AG04450 (cell line): Measurements from ENCODE around the gene LRP11. TPM values are rescaled to one million over a fixed set of nuclear protein-coding genes. Genes with fewer than 3 reads are reported as not detected.
A peak's percentile ranks its signal among the peaks of the same experiment; 100 is the strongest.

Source experiments
- CTCF ChIA-PET: fragments of 300-600, 350-600 bp; formaldehyde crosslinking; extraction: SDS; loops from one replicate; lab custom pipeline; 2022; ENCODE audit warnings: antibody characterized with exemption, inconsistent platforms; lab: Charles Lee
- POLR2A ChIA-PET: fragments of 350-600 bp; formaldehyde crosslinking; extraction: SDS; loops from one replicate; lab custom pipeline; 2021; ENCODE audit warnings: antibody characterized with exemption, inconsistent platforms; lab: Yijun Ruan, JAX
- DNase-seq: peaks from one replicate; pipeline ENCODE4 v3.0.0-alpha.2; 2011; ENCODE audit warnings: low read depth, low spot score
- H3K27ac ChIP-seq: one replicate; pipeline ENCODE4 v1.5.1; 2012; ENCODE audit warnings: low read depth, low read length, control low read depth
- H3K27me3 ChIP-seq: one replicate; pipeline ENCODE4 v1.6.0; 2012; ENCODE audit warnings: low read length; ENCODE audit not compliant: control insufficient read depth, insufficient read depth
- H3K4me3 ChIP-seq: 2 replicates; pipeline ENCODE4 v1.5.1; 2011; ENCODE audit warnings: mild to moderate bottlenecking, low read depth, low read length, control low read depth
- H3K9me3 ChIP-seq: 2 replicates; pipeline ENCODE4 v1.5.1; 2012; ENCODE audit warnings: low read length; ENCODE audit not compliant: control insufficient read depth, insufficient read depth
- polyA plus RNA-seq: library from polyadenylated mRNA; depleted of rRNA; stranded (reverse); fragments of >200 nt; gene quantifications from 2 replicates; pipeline ENCODE4 v1.2.3, GENCODE V29; 2011
- TF ChIP-seq, protein P1 (sequence below): IDR thresholded peaks from 2 replicates; pipeline ENCODE4 v1.5.1; 2011; ENCODE audit warnings: low read depth, low read length, control low read depth, inconsistent platforms

Gene LRP11
- polyA plus RNA-seq, 1 experiment: 71.0 TPM

GRCh38 chr6:149860834-149861602 is 3.1 kb downstream of the LRP11 start:
- CTCF ChIA-PET: interaction anchor here (0.6 to 1.2 kb wide), 5 partner anchors 21 to 143 kb away, joined by 3 to 7 read pairs (median 3); partner anchors contain the start of gene LATS1
- Histone ChIP-seq H3K27me3 (no peaks in the 10 kb centered on the region), H3K4me3 (peak overlapping the region; percentile 51), H3K27ac (peak overlapping the region; percentile 77), H3K9me3 (no peaks in the 10 kb centered on the region)
- TF ChIP-seq, protein P1, sequence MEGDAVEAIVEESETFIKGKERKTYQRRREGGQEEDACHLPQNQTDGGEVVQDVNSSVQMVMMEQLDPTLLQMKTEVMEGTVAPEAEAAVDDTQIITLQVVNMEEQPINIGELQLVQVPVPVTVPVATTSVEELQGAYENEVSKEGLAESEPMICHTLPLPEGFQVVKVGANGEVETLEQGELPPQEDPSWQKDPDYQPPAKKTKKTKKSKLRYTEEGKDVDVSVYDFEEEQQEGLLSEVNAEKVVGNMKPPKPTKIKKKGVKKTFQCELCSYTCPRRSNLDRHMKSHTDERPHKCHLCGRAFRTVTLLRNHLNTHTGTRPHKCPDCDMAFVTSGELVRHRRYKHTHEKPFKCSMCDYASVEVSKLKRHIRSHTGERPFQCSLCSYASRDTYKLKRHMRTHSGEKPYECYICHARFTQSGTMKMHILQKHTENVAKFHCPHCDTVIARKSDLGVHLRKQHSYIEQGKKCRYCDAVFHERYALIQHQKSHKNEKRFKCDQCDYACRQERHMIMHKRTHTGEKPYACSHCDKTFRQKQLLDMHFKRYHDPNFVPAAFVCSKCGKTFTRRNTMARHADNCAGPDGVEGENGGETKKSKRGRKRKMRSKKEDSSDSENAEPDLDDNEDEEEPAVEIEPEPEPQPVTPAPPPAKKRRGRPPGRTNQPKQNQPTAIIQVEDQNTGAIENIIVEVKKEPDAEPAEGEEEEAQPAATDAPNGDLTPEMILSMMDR: peak; percentile 25
- DNase-seq: no peak
- POLR2A ChIA-PET: interaction anchor here (1.1 kb wide), 1 partner anchor 20 kb away, joined by 3 read pairs; no protein-coding TSS in a partner anchor

DNA sequence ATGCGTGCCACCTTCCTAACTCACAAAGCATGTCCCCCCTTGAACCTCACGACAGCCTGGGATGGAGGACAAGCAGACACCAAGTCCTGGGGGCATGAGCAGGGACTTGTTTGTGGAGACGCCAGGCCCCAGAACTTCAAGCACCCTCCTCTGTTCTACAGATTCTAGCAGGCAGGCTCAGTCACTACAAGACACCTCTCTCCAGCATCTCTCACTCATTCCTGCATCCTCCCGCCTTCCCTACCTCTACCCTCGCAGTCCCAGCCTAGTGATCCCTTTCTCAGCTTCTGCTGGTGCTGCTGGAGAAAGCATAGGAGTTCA is 3.7 kb downstream of the LRP11 start:
- DNase-seq: no peak
- POLR2A ChIA-PET: no interaction called here
- CTCF ChIA-PET: interaction anchor here (0.7 to 0.9 kb wide), 2 partner anchors 20 to 142 kb away, joined by 3 read pairs; partner anchors contain the start of gene LATS1
- no peaks in the 10 kb centered on the region for H3K27me3 ChIP-seq
- H3K9me3 ChIP-seq: no peaks in the 10 kb centered on the region
- TF ChIP-seq, protein P1: no peak
- H3K27ac ChIP-seq: no peak overlapping the region
- peak overlapping the region; percentile 21 for H3K4me3 ChIP-seq

DNA sequence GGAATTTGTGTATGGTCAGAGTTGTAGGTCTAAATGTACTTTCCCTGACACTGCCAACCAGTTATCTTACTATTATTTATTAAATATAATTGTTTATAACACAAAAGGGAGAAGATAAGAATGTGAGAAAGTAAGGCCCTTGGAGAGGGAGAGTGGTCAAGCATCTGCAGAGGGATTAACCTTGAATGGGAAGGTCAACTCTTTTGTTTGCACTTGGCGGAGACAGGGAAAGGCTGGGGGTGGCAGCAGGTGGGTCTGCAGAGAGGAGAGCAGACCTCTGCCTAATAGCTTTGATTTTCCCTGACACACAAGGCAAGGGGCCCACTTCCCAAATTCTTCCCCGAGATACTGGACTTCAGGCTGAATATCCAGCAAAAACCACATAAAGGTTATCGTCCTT is 4.2 kb downstream of the LRP11 start:
- TF ChIP-seq, protein P1: no peak
- Histone ChIP-seq H3K9me3 (no peaks in the 10 kb centered on the region), H3K27me3 (no peaks in the 10 kb centered on the region), H3K27ac (peak overlapping the region; percentile 39), H3K4me3 (0 out of 2 replicates have a peak overlapping the region, but pooled peaks have one; percentile 7)
- POLR2A ChIA-PET: interaction anchor here (1.5 kb wide), 1 partner anchor 19 kb away, joined by 3 read pairs; no protein-coding TSS in a partner anchor
- DNase-seq: no peak
- CTCF ChIA-PET: interaction anchor here (0.9 kb wide), 1 partner anchor 20 kb away, joined by 3 read pairs; no protein-coding TSS in a partner anchor

DNA sequence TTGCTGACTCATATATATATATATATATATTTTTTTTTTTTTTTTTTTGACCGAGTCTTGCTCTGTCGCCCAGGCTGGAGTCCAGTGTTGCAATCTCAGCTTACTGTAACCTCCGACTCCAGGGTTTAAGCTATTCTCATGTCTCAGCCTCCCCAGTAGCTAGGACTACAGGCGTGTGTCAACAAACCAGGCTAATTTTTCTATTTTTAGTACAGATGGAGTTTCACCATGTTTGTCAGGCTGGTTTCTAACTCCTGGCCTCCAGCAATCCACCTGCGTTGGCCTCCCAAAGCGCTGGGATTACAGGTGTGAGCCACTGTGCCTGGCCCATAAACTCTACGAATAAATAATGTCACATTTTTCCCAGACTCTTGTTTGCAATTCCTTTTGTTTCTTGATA is 4.8 kb downstream of the LRP11 start:
- Histone ChIP-seq H3K4me3 (0 out of 2 replicates have a peak overlapping the region, but pooled peaks have one; percentile 10), H3K27me3 (no peaks in the 10 kb centered on the region), H3K9me3 (no peaks in the 10 kb centered on the region), H3K27ac (peak overlapping the region; percentile 75)
- TF ChIP-seq, protein P1: no peak
- ChIA-PET CTCF (no interaction called here), POLR2A (interaction anchor here (1.5 kb wide), 1 partner anchor 19 kb away, joined by 3 read pairs; no protein-coding TSS in a partner anchor)
- peak; percentile 75 for DNase-seq

DNA sequence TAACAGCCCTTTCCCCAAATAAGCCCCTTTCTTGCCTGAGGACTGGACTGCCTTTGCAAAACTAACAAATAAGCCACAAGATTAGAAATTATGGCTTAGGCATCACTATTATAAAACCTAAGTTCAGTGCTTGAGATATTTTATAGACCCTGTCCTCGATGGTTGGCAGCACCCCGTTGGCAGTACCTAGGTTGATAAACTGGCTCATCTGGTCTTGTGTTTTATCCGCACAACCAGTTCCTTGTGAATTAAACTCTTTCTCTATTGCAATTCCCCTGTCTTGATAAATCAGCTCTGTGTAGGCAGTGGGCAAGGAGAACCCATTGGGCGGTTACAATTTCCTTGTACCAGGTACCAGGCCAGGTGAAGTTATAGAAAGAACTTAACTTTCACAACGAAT is 6.6 kb downstream of the LRP11 start:
- ChIA-PET CTCF (interaction anchor here (2.6 kb wide), 1 partner anchor 9 kb away, joined by 7 read pairs; no protein-coding TSS in a partner anchor), POLR2A (no interaction called here)
- DNase-seq: no peak
- Histone ChIP-seq H3K27me3 (no peaks in the 10 kb centered on the region), H3K27ac (no peak overlapping the region), H3K9me3 (no peaks in the 10 kb centered on the region), H3K4me3 (peak overlapping the region; percentile 67)
- TF ChIP-seq, protein P1: no peak
